SJCRH30 (cell line): ENCODE measurements around the gene STYXL2. TPM values are rescaled to one million over a fixed set of nuclear protein-coding genes. Genes with fewer than 3 reads are reported as not detected.

Experiments
- DNase-seq, 2 experiments: peaks; one replicate each; pipeline ENCODE4 v3.0.0-alpha.2; 2015 to 2020
- H3K27ac ChIP-seq: fragments of 250-450 bp; sonication (Bioruptor Pico); 2 replicates; pipeline ENCODE4 v1.5.1; 2020; ENCODE audit warnings: mild to moderate bottlenecking, moderate library complexity
- H3K27me3 ChIP-seq: fragments of 250-450 bp; sonication (Bioruptor Pico); 2 replicates; pipeline ENCODE4 v1.5.1; 2020; ENCODE audit warnings: mild to moderate bottlenecking, moderate library complexity
- H3K36me3 ChIP-seq: fragments of 250-450 bp; sonication (Bioruptor Pico); 2 replicates; pipeline ENCODE4 v1.5.1; 2020; ENCODE audit warnings: mild to moderate bottlenecking, moderate library complexity
- H3K4me1 ChIP-seq: fragments of 250-450 bp; sonication (Bioruptor Pico); 2 replicates; pipeline ENCODE4 v1.5.1; 2020; ENCODE audit warnings: mild to moderate bottlenecking, moderate library complexity
- H3K4me3 ChIP-seq: fragments of 250-450 bp; sonication (Bioruptor Pico); 2 replicates; pipeline ENCODE4 v1.5.1; 2020; ENCODE audit warnings: mild to moderate bottlenecking, moderate library complexity
- H3K9me3 ChIP-seq: fragments of 250-450 bp; sonication (Bioruptor Pico); replicated peaks from 2 replicates; pipeline ENCODE4 v1.5.1; 2020; ENCODE audit warnings: mild to moderate bottlenecking, moderate library complexity
- total RNA-seq: library from RNA; depleted of rRNA; stranded (reverse); fragments of >200 nt; shearing (Covaris generic); gene quantifications from 2 replicates; pipeline ENCODE4 v1.2.3, GENCODE V29; 2014

Gene STYXL2
- total RNA-seq, 1 experiment from 2014 or later: 7.1 TPM

GRCh38 chr1:167066333-167067122, 27.3 kb upstream of the STYXL2 start:
- no peak overlapping the region for H3K27ac ChIP-seq
- peak overlapping the region; percentile 27 for H3K4me3 ChIP-seq
- no peaks in the 10 kb centered on the region for H3K9me3 ChIP-seq
- peak; percentile 75 to 84 for DNase-seq
- no peaks in the 10 kb centered on the region for H3K4me1 ChIP-seq
- H3K27me3 ChIP-seq: no peaks in the 10 kb centered on the region
- H3K36me3 ChIP-seq: no peaks in the 10 kb centered on the region

- Histone ChIP-seq H3K27me3 (no peaks in the 10 kb centered on the region), H3K4me3 (no peak overlapping the region), H3K9me3 (no peaks in the 10 kb centered on the region), H3K4me1 (no peaks in the 10 kb centered on the region), H3K36me3 (no peaks in the 10 kb centered on the region), H3K27ac (no peak overlapping the region)
- no peak for DNase-seq
Observed at GRCh38 chr1:167067904-167068303, 26.0 kb upstream of the STYXL2 start.

DNA sequence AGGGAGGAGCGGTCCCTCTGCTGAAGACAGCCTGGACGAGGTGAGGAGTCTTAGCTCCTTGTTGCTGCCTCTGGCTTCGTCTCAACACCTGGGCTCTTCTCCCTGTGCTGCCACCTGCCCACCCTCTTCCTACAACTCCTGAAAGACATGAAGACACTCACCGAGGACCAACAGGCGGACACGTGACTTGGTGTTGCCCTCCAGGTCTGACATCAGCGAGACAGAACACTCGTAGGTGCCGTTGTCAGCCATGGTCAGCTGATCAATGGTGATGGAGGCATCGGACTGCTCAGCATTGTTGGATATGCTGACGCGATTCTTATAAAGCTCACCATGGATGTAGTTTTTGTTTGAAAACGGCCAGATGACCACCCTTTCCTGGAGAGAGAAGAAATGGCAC, 25.1 kb upstream of the STYXL2 start:
- DNase-seq: no peak
- H3K9me3 ChIP-seq: no peaks in the 10 kb centered on the region
- H3K27ac ChIP-seq: no peak overlapping the region
- no peaks in the 10 kb centered on the region for H3K36me3 ChIP-seq
- no peaks in the 10 kb centered on the region for H3K4me1 ChIP-seq
- H3K27me3 ChIP-seq: no peaks in the 10 kb centered on the region
- H3K4me3 ChIP-seq: no peak overlapping the region

DNA sequence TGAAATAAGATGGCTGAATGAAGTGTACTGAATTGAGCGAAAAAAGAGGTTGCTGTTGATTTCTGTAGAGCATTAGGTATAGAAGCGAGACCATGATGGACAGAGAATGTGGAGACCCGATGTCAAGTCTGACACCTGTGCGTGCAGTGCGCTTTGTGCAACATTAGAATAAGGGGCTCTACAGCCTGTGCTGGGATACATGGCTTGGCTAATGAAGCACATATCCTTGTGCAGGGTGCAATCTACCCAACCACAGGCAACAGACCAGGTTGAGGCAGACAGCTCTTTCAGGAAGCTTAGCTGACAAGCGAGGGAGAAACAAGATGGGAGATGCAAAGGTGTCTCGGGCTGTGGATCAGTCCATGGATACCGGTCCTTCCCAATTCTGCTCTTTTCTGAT, 22.6 kb upstream of the STYXL2 start:
- H3K27me3 ChIP-seq: no peaks in the 10 kb centered on the region
- H3K4me3 ChIP-seq: no peak overlapping the region
- no peaks in the 10 kb centered on the region for H3K4me1 ChIP-seq
- H3K9me3 ChIP-seq: no peaks in the 10 kb centered on the region
- DNase-seq: no peak
- H3K36me3 ChIP-seq: no peaks in the 10 kb centered on the region
- no peak overlapping the region for H3K27ac ChIP-seq

GRCh38 chr1:167076136-167076710, 17.7 kb upstream of the STYXL2 start:
- H3K36me3 ChIP-seq: no peaks in the 10 kb centered on the region
- H3K27me3 ChIP-seq: no peaks in the 10 kb centered on the region
- H3K27ac ChIP-seq: no peak overlapping the region
- no peak for DNase-seq
- H3K9me3 ChIP-seq: no peaks in the 10 kb centered on the region
- H3K4me1 ChIP-seq: no peaks in the 10 kb centered on the region
- H3K4me3 ChIP-seq: no peak overlapping the region

DNA sequence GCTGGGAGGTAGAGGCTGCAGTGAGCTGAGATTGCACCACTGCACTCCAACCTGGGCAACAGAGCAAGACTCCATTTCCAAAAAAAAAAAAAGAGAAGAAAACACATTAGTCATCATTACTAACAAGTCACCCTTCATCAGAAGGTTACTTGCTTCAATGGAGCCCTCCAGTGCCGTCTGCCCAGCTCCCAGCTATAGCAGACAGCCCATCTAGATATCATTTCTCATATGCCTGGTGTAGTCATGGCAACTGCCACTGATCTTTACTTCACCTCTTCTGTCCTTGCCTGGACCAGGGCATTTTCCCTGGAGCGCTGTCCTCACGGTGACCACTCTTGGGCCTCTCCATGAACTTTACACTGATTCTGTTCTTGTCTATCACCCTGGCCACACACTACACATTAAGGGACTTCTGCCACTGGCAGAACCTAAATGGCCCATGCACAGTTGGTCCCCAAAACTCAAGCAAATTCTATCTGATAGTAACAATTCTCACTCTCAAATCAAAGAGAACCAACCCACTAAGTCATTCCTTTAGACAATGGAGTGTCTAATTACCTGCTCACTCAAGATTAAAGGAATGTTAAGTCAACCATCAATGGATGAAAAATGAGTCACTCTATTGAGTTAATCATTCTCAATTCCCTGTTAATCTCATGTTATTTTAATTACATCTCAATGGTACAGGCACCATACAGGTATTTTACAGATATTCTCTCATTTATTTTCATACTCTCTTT, 16.6 kb upstream of the STYXL2 start:
- Histone ChIP-seq H3K36me3 (no peaks in the 10 kb centered on the region), H3K9me3 (no peaks in the 10 kb centered on the region), H3K4me3 (no peak overlapping the region), H3K27me3 (no peaks in the 10 kb centered on the region), H3K27ac (no peak overlapping the region), H3K4me1 (no peaks in the 10 kb centered on the region)
- DNase-seq: no peak

GRCh38 chr1:167077868-167078210, 16.0 kb upstream of the STYXL2 start:
- no peak overlapping the region for H3K4me3 ChIP-seq
- H3K27me3 ChIP-seq: no peaks in the 10 kb centered on the region
- no peak for DNase-seq
- H3K36me3 ChIP-seq: no peaks in the 10 kb centered on the region
- no peaks in the 10 kb centered on the region for H3K9me3 ChIP-seq
- no peak overlapping the region for H3K27ac ChIP-seq
- peaks cover 3% of the 10 kb centered on the region; the same call in 1 of the 2 replicates for H3K4me1 ChIP-seq

- peaks cover 7% of the 10 kb centered on the region for H3K4me1 ChIP-seq
- H3K27ac ChIP-seq: no peak overlapping the region
- no peaks in the 10 kb centered on the region for H3K27me3 ChIP-seq
- H3K4me3 ChIP-seq: no peak overlapping the region
- DNase-seq: no peak
- H3K9me3 ChIP-seq: no peaks in the 10 kb centered on the region
- H3K36me3 ChIP-seq: no peaks in the 10 kb centered on the region
Observed at GRCh38 chr1:167081594-167082156, 12.2 kb upstream of the STYXL2 start.

DNA sequence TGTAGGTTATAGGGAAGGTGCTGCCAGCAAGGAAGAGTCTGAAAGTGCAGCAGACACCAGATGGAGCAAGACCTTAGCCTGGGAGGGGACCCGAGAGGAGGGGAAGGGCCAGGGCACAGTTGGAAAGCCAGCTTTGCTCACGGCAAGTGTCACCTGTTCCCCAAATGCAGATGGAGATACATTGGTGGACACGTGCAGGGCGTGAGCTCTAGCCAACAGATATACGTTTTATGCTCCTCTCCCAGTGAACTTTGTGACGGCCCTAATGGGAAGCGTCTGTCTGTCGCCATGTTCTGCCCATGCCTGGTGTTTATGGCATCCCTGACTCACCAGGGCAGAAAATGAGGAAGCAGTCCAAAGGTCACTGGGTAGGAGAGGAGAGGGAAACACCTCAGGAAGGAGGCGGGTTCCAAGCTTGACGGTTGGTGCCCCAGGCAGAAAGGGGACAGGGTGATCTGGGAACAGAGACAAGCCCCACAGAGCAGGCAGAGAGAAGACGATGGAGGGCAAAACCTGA, 11.3 kb upstream of the STYXL2 start:
- Histone ChIP-seq H3K9me3 (no peaks in the 10 kb centered on the region), H3K36me3 (no peaks in the 10 kb centered on the region), H3K27ac (no peak overlapping the region), H3K4me1 (peaks cover 7% of the 10 kb centered on the region), H3K4me3 (no peak overlapping the region), H3K27me3 (no peaks in the 10 kb centered on the region)
- no peak for DNase-seq

GRCh38 chr1:167083066-167083665, 10.7 kb upstream of the STYXL2 start:
- H3K27me3 ChIP-seq: no peaks in the 10 kb centered on the region
- H3K36me3 ChIP-seq: no peaks in the 10 kb centered on the region
- peak; percentile 46 to 58 for DNase-seq
- H3K27ac ChIP-seq: no peak overlapping the region
- peaks cover 7% of the 10 kb centered on the region for H3K4me1 ChIP-seq
- H3K4me3 ChIP-seq: no peak overlapping the region
- no peaks in the 10 kb centered on the region for H3K9me3 ChIP-seq

- no peak overlapping the region for H3K27ac ChIP-seq
- no peak overlapping the region for H3K4me3 ChIP-seq
- no peaks in the 10 kb centered on the region for H3K27me3 ChIP-seq
- DNase-seq: no peak
- peaks cover 7% of the 10 kb centered on the region for H3K4me1 ChIP-seq
- H3K36me3 ChIP-seq: no peaks in the 10 kb centered on the region
- no peaks in the 10 kb centered on the region for H3K9me3 ChIP-seq
Observed at GRCh38 chr1:167083871-167084270, 10.0 kb upstream of the STYXL2 start.

DNA sequence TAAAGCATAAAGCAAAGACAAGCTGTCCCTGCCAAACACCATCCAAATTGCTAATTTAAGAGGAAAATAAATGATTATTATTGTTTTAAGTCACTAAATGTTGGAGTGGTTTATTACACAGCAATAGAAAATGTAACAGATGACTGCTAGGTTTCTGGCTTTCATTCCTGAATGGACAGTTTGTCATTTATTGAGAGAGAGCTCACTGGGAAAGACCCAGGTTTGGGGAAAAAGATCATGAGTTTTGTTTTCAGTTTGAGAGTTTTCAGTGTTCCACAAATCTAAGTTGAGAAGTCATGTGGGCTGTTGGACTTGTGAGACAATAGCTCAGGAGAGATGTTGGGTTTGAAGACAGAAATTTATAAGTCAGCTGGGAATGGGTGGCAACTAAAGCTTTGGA, 9.1 kb upstream of the STYXL2 start:
- Histone ChIP-seq H3K27ac (no peak overlapping the region), H3K27me3 (no peaks in the 10 kb centered on the region), H3K4me3 (no peak overlapping the region), H3K9me3 (no peaks in the 10 kb centered on the region), H3K4me1 (peaks cover 7% of the 10 kb centered on the region), H3K36me3 (no peaks in the 10 kb centered on the region)
- DNase-seq: no peak

DNA sequence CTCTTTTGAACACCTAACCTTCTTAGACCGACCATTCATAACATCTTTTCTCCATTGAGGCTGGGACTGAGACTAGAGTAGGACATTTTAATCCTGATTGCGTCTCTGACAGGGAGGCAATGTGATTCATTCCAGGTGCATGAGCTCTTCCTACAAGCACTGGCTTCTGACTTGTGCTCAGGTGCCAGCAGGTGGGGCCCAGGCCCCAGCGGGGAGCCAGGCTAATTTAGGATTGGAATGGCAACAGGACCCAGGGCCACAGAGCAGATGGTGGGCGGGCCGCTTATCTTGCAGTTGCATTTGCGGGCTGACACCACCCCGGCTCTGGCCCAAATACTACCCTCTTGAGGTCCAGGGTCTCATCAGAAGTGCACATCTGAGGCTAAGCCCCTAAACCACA, 7.8 kb upstream of the STYXL2 start:
- Histone ChIP-seq H3K4me3 (no peak overlapping the region), H3K27ac (no peak overlapping the region), H3K36me3 (no peaks in the 10 kb centered on the region), H3K4me1 (peaks cover 7% of the 10 kb centered on the region), H3K9me3 (no peaks in the 10 kb centered on the region), H3K27me3 (no peaks in the 10 kb centered on the region)
- DNase-seq: no peak

- Histone ChIP-seq H3K27me3 (no peaks in the 10 kb centered on the region), H3K36me3 (no peaks in the 10 kb centered on the region), H3K27ac (no peak overlapping the region), H3K9me3 (no peaks in the 10 kb centered on the region), H3K4me1 (peaks cover 7% of the 10 kb centered on the region), H3K4me3 (no peak overlapping the region)
- no peak for DNase-seq
Observed at GRCh38 chr1:167086768-167087167, 7.1 kb upstream of the STYXL2 start.
